ENCODE results near the gene APC2.

Gene APC2

DNA sequence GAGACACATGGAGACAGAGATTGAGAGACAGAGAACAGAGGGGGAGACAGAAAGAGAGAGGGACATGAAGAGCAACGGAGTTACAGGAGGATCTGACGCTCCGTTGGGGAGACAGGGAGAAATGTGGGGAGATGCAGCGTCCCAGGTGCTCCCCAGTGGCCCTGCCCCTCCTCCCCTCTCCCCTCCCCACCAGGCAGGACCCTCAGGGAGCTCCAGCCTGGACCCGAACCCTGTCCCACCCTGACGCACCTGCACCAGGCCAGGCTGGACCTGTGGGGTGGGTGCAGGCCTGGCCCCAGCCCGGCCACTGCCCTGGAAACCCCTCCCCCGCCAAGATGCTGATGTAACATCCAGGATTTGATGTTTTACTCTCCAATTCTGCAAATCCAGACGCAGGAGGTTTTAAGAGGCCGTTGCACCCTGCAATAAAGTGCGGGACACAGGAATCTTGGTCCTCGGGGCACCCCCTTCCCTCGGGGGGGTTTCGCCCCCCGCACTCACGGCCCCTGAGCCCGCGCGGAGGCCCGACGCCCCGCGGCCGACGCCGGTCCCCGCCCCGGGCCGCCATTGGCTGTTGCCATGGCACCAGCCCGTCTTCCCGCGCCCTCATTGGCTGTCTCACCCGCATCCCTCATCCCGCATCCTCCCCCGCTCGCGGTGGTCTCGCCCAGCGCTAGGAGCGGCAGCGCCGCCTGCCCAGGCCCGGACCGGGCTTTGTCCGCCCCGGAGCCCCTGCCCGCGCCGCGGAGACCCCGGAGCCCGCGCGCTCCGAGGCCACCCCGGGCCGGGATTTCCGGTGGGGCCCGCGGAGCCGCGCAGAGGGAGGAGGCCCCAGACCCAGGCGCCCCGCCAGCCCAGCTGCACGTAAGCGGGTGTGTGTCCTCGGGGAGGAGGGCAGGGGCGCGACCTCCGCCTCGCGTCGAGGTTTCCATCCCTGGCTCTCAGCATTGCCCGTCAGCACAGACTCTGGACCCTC lies at the start of gene APC2:
APC2 (plus strand) TSS at position 655 of the 976 bp plus-strand sequence. CDS start 2,881 bp downstream, outside the sequence.
- DNase-seq (ENCODE audit: low read depth in 3 of 3): no peak

- DNase-seq (ENCODE audit: low read depth in 3 of 3): no peak
Measured at GRCh38 chr19:1400281-1401137, 49.4 kb upstream of the APC2 start.

- peak; percentile 14 to 65 (median 36) for DNase-seq (ENCODE audit: low read depth in 3 of 3)
Measured at GRCh38 chr19:1401138-1401888, 48.6 kb upstream of the APC2 start, which contains the start of gene GAMT. TSS of gene GAMT (minus strand) at chr19:1401542. CDS start at chr19:1401476, 66 bp downstream.

- DNase-seq (ENCODE audit: low read depth in 3 of 3): no peak
Measured at GRCh38 chr19:1401889-1402217, 48.1 kb upstream of the APC2 start.

DNA sequence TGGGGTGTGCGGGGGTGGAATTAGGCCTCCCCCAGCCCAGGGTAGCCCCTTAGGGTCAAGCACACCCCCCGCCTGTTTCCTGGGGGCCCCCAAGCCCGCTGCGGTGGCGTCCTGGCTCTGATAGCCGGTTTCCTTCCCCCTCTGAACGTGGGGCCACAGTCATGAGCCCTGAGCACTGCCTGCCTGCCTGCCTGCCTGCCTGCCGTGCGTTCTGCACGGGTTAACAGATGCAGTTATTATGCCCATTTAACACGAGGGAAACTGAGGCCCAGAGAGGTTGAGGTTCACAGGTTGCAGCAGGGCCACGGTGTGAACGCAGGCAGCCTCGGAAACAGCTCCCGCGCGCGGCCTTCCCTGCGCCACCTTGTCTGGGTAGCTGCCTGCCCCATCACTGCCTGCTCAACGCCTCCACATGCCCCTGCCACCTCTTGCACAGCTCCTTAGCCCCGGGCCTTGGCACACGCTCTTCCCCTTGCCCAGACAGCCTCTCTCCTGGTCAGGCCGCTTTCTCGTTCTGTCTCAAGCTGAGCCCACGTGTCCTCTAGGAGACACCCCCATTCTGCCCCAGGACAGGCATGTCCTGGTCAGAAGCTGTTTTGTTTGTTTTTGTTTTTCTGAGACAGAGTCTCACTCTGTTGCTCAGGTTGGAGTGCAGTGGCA lies 47.4 kb upstream of the APC2 start:
- no peak for DNase-seq (ENCODE audit: low read depth in 3 of 3)

- DNase-seq (ENCODE audit: low read depth in 3 of 3): peak; percentile 98 to 99 (median 99)
Measured at GRCh38 chr19:1406774-1407527, 43.0 kb upstream of the APC2 start.

GRCh38 chr19:1407528-1408299 lies 42.2 kb upstream of the APC2 start, which contains the start of gene DAZAP1:
TSS of gene DAZAP1 (plus strand) at chr19:1407586. CDS start at chr19:1407774, 188 bp downstream.
- DNase-seq (ENCODE audit: low read depth in 3 of 3): peak in 1 of 3 experiments; percentile 12

DNA sequence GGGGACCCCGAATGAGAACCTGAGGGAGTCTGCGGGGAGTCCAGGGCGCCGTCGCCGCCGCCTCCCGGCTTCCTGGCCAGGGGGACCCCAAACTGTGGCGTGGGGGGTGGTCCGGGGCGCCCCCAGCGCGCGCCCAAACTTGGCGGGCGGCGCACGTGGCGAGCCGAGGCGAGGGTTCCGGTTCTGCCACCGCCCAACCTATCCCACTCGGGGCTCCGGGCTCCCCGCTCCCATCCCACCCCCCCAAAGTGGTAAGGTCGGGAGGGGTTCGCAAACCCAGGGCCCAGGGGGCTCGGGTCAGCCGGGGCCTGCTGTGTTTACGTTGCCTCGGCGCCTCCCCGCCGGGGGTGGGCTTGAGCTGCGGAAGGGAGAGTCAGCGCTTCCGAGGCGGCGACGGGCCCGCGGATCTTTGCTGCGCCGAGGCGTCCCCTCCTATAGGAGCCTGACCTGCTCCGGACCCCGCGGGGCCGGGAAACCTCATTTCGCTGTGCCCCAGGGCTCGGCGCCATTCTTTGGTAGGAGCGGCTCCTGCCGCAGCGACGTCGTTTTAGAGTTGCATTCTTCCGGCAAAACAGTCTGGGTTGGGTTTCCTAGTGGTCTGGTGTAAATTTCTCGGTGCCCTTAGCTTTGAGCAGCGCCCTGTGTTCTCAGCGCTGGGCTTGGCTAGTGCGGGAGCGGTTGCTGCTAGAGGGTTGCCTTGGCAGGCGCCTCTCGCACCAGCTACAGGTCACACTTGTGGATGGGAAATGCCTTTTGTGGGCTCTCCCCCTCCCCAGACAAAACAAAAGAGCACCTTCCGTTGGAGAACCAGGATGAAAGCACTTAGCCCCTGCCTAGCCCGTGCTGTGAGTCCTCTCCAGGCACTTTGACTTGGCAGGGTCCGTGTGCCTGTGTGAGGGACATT lies 41.4 kb upstream of the APC2 start:
- DNase-seq (ENCODE audit: low read depth in 3 of 3): peak; percentile 13 to 53 (median 40)

GRCh38 chr19:1409204-1410005 lies 40.5 kb upstream of the APC2 start:
- no peak for DNase-seq (ENCODE audit: low read depth in 3 of 3)

DNA sequence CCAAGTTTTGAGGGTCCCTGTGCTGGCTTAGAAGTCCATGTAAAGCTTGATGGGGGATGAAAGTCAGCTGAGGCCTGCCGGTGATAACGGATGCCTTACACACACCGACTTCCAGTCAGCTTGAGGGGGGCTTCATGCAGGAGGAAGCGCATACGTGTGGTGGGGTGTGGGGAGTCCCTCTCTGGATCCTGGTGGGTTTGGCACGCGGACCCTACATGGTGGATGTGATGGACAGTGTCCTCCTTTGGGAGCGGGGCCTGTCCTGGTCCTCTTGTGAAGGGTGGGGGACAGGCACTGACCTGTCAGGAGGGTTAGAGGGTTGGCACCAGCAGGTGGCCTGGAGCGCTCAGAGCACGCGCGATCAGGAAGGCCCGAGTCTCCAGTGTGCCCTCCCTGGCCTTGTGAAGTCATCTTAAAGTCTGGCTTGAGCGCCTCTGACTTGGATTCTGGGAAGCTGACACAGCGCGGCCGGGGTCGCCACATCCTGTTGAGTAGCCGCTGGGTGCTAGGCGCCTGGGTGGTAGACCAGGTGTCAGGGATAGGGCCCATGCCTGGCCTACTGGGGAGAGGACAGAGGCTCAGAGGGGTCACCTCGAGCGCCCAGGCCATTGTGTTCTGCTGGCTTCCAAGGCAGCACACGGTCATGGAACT lies 39.7 kb upstream of the APC2 start:
- DNase-seq (ENCODE audit: low read depth in 3 of 3): no peak

- DNase-seq (ENCODE audit: low read depth in 3 of 3): no peak
Measured at GRCh38 chr19:1410789-1411188, 39.1 kb upstream of the APC2 start.

DNA sequence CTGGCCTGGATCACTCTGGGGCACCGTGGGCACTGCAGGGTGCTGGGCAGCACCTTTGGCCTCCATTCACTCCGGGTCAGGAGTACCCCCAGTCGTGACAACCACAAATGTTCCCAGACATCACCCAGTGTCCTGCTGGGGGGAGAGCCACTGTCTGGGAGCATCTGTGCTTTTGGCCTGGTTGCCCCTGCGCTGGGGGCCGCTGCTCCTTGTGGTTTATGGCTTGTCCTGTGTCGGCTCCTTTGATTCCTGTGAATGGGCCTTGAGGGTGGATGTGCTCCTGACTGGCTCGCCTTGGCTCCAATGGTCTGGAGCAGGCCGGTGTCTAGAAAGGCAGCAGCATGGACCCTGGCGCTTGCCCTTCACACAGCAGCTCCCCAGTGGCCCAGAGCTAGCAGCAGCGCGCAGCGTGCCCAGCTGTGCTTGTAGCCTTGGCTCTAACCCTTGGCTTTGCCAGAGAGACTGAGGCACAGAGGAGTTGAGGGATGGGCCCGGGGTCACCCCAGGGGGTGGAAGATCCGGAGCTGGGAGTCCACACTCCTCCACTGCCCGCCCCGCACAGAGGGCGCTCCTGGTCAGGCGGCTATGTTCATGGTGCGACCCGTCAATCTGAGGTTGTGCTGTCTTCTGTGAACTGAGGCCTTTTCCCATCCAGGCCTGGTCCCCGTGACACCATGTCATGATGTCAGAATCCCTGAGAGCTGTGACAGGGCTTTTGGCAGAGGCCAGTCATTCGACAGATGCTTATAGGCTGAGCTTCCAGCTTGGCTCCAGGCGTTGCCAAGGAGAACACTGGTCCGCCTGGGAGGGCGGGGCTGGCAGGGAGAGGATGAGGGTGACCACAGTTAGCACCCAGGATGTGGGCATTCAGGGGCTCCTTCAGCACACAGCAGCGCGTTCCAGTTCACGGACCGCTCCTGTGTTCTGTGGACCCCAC lies 38.4 kb upstream of the APC2 start:
- DNase-seq (ENCODE audit: low read depth in 3 of 3): no peak

- no peak for DNase-seq (ENCODE audit: low read depth in 3 of 3)
Measured at GRCh38 chr19:1412323-1412923, 37.5 kb upstream of the APC2 start.

GRCh38 chr19:1412995-1413800 lies 36.7 kb upstream of the APC2 start:
- no peak for DNase-seq (ENCODE audit: low read depth in 3 of 3)

Measured in stimulated activated CD4-positive, alpha-beta T cell treated with anti-CD3 and anti-CD28 coated beads, TNF-alpha, amount 100 ng/mL, for 24 hours (primary cell).